GM23338 (cell line): ENCODE measurements around the gene THOP1.

ENCODE experiments used
- CREB1 ChIP-seq: fragments of 250-450 bp; sonication (Bioruptor Pico); IDR thresholded peaks from 2 replicates; pipeline ENCODE4 v1.5.0; 2020; ENCODE audit warnings: low read depth, mild to moderate bottlenecking, moderate library complexity
- EZH2phosphoT487 ChIP-seq: fragments of 200-600 bp; sonication (generic); IDR thresholded peaks from one replicate; pipeline ENCODE4 v1.8.1; 2018; ENCODE audit warnings: antibody characterized with exemption; ENCODE audit not compliant: unreplicated experiment
- NANOG ChIP-seq: IDR thresholded peaks from 2 replicates; pipeline ENCODE4 v1.6.1; 2016; ENCODE audit warnings: antibody characterized with exemption, borderline replicate concordance
- TF ChIP-seq, protein P1 (sequence below): IDR thresholded peaks from one replicate; pipeline ENCODE4 v1.6.1; 2018; ENCODE audit warnings: antibody characterized with exemption; ENCODE audit not compliant: unreplicated experiment

DNA sequence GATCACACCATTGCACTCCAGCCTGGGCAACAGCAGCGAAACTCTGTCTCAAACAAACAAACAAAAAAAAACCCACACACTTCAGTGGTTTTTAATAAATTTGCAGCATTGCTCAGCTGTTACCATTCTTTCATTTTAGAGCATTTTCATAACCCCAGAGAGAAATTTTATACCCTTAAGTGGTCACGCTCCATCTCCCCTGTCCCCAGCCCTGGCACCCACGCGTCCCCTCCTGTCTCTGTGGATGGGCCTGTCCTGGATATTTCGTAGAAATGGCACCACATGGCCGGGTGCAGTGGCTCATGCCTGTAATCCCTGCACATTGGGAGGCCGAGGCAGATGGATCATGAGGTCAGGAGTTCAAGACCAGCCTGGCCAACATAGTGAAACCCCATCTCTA lies 7.8 kb downstream of the THOP1 start:
- TF ChIP-seq EZH2phosphoT487 (no peak), CREB1 (CRISPR knock-in tag) (no peak), NANOG (no peak)
- TF ChIP-seq, protein P1, sequence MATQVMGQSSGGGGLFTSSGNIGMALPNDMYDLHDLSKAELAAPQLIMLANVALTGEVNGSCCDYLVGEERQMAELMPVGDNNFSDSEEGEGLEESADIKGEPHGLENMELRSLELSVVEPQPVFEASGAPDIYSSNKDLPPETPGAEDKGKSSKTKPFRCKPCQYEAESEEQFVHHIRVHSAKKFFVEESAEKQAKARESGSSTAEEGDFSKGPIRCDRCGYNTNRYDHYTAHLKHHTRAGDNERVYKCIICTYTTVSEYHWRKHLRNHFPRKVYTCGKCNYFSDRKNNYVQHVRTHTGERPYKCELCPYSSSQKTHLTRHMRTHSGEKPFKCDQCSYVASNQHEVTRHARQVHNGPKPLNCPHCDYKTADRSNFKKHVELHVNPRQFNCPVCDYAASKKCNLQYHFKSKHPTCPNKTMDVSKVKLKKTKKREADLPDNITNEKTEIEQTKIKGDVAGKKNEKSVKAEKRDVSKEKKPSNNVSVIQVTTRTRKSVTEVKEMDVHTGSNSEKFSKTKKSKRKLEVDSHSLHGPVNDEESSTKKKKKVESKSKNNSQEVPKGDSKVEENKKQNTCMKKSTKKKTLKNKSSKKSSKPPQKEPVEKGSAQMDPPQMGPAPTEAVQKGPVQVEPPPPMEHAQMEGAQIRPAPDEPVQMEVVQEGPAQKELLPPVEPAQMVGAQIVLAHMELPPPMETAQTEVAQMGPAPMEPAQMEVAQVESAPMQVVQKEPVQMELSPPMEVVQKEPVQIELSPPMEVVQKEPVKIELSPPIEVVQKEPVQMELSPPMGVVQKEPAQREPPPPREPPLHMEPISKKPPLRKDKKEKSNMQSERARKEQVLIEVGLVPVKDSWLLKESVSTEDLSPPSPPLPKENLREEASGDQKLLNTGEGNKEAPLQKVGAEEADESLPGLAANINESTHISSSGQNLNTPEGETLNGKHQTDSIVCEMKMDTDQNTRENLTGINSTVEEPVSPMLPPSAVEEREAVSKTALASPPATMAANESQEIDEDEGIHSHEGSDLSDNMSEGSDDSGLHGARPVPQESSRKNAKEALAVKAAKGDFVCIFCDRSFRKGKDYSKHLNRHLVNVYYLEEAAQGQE = no peak
